GM21786 (cell line): ENCODE results near the gene WDPCP.
"Not testable (repeated sequence)": the region's sequence is repeated elsewhere in the genome, so short reads cannot be mapped to it uniquely, and the experiment has no call there.

Experiments used
- ATAC-seq: cut with Tn5 transposase; IDR thresholded peaks from one replicate; pipeline ENCODE4 v1.9.1; 2021; ENCODE audit not compliant: unreplicated experiment

Gene WDPCP

DNA sequence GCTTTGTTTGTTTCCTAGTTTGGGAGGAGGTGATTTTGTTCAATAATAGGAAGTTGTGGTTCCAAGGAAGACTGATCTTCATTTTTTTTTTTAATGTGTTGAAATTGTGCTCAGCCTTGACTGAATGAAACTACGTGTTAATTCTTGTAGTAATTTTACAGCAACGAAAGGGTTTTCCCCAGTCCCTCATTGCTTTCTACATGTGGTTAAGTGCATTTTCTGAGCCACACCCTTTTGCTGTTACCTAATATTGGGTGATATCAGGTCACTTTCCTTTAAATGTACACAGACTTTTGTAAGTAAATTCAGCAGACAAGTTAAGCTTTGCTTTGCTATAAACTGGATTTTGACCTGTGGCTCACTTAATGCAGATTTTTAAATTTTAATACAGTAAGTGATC lies 464.1 kb downstream of the WDPCP start:
- ATAC-seq = peak; percentile 60

DNA sequence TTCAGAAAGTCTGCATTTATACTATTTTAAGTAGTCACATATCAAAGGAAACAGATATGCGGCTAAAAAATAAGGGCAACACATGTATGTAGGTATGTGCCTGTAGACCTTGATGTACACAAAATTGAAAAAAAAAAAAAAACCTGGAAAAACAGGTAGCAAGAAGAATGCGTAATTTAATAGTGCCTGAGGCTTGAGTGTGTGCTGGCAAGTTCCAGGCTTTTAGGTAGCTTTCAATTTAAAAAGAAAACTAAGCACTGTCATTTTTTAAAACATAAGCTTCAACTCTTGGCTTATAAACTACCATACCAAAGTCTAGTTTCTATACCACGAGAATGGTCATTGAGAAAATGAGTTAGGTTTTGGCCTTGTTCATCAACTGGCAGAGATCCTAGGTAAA lies 465.4 kb downstream of the WDPCP start:
- no peak for ATAC-seq

DNA sequence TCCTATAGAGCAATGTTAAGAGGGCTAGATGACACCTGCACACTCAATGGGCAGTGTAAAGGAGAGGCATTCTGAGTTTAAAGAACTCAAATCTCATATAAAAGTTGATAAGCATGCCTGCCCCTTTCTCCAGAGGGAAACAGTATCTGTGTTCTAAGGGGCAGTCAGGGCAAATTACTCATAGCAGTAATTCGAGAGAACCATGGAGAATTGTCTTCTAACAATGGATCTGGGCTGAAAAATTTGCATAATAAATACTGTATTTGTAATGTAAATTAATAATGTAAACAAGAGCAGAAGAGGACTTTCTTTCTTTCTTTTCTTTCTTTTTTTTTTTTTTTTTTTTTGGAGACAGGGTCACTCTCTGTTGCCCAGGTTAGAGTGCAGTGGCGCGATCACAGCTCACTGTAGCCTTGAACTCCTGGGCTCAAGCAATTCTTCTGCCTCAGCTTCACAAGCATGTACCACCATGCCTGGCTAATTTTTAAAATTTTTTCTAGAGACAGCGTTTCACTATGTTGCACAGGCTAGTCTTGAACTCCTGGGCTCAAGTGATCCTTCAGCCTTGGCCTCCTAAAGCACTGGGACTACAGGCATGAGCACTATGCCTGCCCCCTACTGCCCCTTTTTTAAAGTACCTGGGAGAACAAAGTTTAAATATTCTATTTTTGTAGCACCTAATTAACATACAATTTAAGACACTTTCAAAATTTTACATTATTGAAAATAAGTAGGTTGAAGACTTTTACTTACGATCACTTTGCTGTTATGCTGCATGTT lies 467.0 kb downstream of the WDPCP start:
- no peak for ATAC-seq

DNA sequence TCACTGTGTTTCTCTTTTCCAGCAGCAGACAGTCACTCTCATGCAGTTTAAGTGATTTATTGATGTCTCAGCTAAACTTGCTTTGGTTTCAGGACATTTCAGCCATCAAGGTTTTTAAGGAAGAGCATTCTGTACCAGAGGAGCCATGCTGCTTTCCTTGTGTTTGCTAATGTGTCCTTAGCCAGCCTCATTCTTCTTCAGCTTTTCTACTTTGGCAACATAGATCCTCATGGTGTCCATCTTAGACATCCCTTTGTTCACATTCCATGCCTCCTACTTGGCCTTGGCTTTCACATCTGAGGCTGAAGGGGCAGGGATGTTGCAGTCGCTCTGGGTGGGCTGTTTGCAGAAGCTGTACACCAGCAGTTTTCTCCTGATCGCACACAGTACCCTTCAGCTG lies 469.5 kb downstream of the WDPCP start:
- ATAC-seq = no peak

DNA sequence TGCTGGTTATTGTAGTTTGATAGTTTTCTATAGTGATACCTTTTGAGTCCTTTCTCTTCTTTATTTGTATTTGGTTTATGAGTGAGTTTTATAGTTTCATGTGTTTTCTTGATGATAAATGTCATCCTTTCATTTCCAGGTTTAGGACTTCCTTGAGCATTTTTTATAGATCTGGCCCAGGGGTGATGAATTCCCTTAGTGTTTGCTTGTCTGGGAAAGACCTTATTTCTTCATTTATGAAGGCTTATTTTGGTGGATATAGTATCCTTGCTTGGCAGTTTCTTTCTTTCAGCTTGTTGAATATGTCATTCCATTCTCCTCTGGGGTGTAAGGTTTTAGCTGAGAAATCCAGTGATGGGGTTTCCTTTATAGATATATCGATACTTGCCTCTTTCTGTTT lies 483.8 kb downstream of the WDPCP start:
- no peak for ATAC-seq

DNA sequence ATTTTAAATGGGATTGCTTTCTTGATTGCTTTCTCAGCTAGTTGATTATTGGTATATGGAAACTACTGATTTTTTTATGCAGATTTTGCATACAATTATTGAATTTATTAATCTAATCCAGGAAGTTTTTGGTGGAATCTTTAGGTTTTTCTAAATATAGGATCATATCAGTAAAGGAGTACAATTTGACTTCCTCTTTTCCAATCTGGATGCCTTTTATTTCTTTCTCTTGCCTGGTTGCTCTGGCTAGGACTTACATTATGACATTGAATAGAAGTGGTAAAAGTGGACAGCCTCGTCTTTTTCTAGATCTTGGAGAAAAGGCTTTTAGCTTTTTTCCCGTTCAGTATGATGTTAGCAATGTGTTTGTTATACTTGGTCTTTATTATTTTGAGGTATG lies 486.3 kb downstream of the WDPCP start:
- no peak for ATAC-seq

DNA sequence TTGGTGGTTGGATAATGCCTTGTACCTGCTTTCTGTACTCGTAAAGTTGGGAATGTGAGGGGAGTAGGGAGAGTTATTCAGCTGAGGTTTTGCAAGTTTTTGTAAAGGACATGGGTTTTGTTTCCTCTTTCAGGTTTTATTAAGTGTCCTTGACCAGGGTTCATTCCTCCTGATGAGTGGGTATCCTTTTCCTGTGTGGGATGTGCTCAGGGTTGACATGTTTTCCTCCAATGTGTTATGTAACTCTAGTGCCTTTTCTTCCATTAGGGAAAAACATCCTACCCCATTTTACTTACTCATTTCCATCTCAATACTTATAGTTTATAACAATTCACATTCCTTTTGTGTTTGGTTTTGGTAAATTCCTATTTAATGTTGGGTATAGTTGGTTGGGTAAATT lies 489.2 kb downstream of the WDPCP start:
- ATAC-seq = no peak

DNA sequence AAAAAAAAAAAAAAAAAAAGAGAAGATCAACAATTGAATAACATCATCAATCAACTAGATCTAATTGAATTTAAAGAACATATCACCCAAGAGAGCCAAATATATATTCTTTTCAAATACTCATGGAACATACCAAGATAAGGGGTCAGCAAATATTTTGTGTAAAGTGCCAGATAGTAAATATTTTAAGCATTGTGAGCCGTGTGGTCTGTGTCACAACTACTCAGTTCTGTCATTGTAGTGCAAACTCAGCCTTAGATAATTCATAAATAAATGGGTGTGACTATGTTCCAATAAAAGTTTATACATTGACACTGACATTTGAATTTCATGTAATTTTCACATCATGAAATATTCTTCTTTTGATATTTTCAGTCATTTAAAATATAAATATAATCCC lies 491.8 kb downstream of the WDPCP start:
- ATAC-seq = no peak

DNA sequence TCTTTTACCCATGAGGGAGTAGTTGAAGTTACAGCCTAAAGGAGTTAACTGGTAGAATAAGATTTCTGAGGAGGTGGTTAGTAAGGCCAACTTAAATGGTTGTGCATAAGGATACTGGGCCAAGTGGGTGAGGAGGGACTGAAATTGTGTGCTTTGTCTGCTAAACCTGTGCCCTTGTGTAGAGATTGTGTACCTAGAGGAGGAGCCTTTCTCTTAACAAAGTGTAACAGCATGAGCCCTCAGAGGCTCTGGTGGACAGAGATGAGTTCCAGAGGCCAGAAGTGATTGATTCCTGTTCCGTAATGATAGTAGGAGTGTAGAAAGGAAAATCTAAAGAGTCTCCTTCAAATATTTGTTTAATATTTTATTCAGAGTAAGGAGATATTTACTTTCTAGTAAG lies 494.8 kb downstream of the WDPCP start:
- ATAC-seq = no peak

DNA sequence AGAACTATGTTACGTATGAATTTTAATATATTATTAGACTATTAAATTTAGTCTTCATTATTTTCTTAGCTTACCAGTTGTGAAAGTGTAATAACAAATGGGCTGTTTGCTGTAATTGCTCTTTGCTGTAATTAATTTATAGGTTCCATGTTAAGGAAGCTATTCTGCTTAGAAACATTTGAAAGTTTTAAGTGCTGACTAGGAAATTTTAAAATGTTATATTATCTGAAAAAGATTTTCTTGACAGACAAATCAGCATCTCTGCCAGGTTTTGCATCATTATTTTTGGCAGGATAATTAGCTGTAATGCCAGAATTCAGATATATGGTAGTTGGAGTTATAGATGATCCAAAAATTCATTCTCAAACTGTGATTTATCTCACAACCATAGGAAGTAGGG lies 495.4 kb downstream of the WDPCP start:
- no peak for ATAC-seq

DNA sequence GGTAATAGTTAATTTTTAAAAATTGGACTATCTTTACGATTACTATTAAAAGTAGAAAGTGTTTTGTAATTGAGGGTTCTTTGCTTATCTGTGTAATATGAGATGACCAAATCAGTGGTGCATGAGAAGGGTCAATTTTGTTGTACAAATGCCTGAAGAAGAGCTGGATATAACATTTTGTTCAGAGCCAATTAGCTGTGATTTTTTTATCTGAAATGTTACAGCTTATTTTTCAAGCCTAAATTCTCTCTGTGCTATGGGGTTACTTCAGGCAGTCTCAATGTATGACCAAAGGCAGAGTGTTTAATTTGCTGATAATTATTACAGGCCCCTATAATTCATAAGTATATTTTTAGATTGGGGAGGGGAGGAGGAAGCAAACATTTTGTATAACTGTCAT lies 495.9 kb downstream of the WDPCP start:
- no peak for ATAC-seq

DNA sequence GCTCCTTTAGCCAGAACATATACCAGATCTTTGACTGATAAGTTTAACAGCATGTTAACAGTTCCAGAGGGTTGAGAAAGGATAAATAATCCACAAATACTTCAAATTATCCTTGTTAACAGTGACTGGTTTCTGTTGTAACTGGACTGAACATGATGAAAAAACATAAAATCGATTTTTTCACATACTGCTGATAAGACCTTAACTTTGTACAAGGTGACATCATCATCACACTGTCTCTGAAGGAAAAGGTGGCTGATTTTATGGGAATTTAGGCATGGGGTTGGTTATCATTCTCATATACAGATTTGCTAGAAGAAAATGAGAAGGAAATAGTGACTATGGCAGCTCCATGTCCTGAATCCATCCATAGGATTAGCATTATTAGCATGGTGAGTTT lies 501.6 kb downstream of the WDPCP start:
- ATAC-seq = no peak

DNA sequence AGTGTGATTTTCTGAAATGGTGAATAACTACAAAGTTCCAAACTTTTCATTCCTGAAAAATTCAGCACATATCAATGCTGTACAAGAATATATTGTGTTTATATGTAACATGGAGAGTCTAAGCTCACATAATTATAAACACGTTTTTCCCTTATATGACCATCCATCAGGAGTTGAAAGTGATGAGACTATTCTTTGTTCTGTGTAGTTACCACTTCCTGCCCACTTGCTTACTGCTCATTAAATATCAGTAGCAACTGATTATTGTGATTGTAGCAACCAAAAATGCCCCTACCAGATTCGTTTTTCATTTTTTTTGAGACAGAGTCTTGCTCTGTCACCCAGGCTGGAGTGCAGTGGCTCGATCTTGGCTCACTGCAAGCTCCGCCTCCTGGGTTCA lies 506.9 kb downstream of the WDPCP start:
- ATAC-seq = no peak

DNA sequence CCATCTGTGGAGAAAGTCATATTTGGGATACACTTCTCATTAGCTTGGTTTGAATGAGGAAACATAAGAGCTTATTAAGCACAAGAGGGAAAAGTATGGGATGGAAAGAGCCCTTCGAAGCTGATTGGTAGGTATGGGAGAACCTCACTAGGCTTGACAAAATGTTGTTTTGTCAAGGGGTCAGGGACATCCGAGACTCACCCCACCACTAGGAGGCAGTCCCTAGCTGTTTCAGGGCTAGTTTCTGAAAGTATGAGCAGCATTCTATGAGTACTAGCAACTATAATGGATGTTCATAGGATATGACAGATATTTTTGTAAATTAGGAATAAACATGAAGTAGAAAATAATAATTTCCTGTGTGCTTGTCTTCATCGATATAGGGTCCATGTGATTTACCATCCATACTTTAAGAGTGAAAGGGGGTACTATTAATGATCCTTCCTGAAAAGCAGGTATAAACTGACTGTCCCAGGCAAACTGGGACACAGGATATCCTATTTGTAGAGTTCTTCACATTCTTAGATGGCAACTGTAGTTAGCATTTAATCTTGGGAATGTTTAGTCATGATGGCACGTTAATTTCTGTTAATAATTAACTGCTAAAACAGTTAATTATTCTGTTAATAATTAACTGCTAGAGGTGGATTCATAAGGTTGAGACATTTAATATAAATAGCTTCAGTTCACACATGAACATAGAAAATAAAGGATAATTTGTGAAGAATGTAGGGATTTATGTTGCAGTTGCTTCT lies 509.2 kb downstream of the WDPCP start:
- no peak for ATAC-seq

DNA sequence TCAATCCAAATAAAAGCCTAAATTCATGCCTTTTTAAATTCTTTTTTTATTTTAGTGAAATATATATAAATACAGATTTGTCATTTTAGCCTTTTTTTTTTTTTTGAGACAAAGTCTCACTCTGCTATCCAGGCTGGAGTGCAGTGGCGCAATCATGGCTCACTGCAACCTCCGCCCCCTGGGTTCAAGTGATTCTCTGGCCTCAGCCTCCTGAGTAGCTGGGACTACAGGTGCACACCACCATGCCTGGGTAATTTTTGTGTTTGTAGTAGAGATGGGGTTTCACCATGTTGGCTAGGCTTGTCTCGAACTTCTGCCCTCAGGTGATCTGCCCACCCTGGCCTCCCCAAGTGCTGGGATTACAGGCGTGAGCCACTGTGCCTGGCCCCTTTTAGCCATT lies 513.9 kb downstream of the WDPCP start:
- not testable (repeated sequence) for ATAC-seq

DNA sequence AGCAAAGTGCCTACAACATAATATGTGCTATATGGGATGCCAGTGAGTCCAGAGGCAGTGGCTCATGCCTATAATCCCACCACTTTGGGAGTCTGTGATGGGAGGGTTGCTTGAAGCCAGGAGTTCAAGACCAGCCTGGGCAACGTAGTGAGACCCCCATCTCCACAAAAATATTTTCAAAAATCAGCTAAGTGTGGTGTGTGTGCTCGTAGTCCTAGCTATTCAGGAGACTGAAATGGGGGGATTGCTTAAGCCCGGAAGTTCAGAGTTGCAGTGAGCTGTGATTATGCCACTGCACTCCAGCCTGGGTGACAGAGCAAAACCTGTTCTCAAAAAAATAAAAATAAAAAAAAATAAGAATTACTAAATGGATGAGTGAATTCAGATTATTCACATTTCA lies 514.3 kb downstream of the WDPCP start:
- no peak for ATAC-seq

DNA sequence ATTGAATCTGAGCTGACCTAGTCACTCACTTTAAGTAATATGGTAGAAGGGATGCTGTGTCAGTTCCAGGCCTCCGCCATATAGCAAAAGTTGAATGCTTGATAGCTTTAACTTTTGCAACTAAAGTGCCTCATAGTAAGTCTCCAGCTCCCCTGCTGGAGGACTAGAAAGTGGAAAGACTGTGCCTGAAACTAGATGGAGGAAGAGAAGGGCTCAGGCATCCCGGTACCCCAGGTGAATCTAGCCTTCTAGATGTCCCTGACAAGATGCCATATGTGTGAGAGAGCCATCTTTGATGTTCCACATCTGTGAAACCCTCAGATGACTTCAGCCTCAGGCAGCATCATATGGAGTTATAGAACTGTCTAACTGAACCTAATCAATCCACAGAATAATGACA lies 516.6 kb downstream of the WDPCP start:
- ATAC-seq = no peak
